GM15510 (cell line): ENCODE results near the gene CP.

Experiments
- POLR2A ChIP-seq: IDR thresholded peaks from 3 replicates; pipeline ENCODE4 v1.6.1; 2011; ENCODE audit warnings: borderline replicate concordance; ENCODE audit not compliant: insufficient read length; ENCODE audit errors: extremely low read depth

Gene CP

GRCh38 chr3:149122721-149123578 lies 98.7 kb downstream of the CP start:
- no peak for TF ChIP-seq POLR2A
